ENCODE data around the gene LAMC3.
"Not testable (repeated sequence)": the region's sequence is repeated elsewhere in the genome, so short reads cannot be mapped to it uniquely, and the experiment has no call there.

LAMC3 gene

DNA sequence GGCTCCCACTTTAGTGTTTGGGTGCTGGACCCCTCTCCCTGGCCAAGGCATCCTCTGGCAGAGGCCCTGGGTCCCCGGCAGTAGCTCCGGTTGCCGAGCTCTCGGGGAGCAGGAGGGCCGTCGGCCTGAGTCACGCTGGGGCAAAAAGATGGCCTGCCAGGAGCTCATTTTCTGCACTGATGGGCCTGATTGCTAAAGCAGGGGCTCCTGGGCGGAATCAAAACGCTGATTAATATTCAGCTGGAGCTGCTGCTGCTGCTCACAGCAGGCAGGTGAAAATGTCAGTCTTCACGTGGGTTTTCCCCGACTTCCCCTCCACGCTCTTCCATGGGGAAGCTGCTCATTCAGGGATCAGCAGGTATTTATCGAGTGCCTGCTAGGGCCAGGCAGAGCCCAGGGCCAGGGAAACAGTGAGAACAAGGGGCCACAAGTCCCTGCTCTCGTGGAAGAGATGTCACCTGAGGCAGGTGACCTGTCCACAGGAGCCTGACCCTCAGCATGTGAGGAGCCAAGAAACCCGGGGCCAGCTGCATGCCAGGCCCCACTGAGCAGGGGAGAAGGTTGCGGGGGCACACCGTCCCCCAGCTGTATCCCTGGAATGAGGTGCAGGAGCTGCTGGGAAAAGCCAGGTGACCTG lies 22.1 kb downstream of the LAMC3 start:
- DNase-seq, result no peak

- DNase-seq, result no peak
Measured at GRCh38 chr9:131031642-131032005, 22.6 kb downstream of the LAMC3 start.

GRCh38 chr9:131032384-131032783 lies 23.4 kb downstream of the LAMC3 start:
- no peak for DNase-seq

GRCh38 chr9:131033269-131034224 lies 24.6 kb downstream of the LAMC3 start:
- DNase-seq, result no peak

DNA sequence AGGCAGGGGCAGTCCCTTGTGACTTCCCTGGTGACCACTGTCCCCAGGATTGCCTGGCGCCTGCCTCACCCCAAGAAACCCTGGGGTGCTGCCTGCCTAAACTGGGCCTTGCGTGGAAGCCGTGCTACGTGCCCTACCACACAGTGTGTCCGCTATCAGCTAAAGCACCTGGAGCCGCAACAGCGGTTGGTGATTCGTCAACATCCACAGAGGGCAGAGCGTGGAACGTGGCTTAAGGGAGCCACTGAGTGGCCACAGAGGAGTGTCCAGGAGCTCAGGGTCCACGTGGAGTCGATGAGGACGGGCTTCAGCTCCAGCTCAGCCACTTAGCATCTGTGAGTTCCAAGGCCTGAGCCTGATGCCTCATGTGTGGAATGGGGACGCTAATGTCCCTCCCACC lies 25.3 kb downstream of the LAMC3 start:
- DNase-seq, result no peak

- not testable (repeated sequence) for DNase-seq
Measured at GRCh38 chr9:131034749-131035148, 25.8 kb downstream of the LAMC3 start.

DNA sequence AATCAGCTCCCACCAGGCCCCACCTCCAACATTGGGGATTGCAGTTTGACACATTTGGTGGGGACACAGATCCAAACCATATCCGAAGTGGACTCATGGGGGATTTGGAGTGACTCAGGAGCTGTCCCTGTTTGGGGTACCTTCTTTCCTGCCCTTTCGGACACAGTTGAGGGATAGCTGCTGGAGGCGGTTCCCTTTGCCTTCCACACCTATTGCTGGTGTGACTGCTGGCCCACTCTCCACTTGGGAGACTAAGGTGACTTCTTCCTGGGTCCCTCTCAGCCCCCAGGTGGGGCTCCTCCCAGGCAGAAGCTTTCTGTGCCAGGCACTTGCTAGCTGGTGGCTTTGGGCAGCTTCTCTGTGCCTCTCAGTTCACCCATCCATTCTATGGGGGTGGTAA lies 26.6 kb downstream of the LAMC3 start:
- no peak for DNase-seq

GRCh38 chr9:131036071-131036470 lies 27.1 kb downstream of the LAMC3 start:
- DNase-seq, result no peak

DNA sequence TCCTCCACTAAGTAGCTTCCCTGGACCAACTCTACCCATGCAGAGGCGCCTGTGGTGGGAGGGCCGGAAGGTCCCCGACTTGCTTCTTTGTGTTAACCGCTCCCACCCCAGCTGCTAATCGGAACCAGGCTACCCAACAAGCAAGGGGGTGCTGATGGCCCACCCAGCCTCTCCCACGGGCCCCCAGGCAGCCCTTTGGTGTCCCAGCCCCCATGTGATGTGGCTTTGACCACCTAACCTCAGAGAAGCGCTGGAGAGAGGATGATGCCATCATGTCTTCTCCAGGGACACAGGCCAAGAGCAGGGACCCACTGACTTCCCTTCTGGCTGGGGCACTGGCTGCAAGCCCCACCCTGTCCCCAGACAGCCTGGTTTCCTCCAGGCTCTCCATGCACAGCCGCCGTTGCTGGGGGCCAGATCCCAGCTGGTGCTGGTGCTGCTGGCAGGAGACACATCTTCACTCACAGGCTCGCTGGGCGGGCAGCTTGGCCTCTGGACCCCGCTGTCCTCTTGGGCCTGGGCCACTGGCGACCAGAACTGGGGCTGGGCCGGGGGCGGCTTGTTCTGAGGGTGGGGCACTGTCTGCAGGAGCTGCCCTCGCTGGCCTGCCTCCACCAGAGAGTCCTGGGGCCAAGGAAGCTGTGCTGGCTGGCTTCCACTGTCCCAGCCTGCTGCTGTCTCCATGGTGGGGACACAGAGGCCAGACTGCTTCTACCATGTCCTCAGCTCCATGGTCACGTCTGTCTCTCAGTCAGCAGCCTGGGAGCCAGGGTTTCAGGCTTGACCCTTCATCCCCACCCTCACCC lies 27.8 kb downstream of the LAMC3 start:
- DNase-seq, result peak; percentile 31

- peak; percentile 35 for DNase-seq
Measured at GRCh38 chr9:131037335-131038255, 28.6 kb downstream of the LAMC3 start.

GRCh38 chr9:131038256-131039128 lies 29.5 kb downstream of the LAMC3 start:
- DNase-seq, result no peak

DNA sequence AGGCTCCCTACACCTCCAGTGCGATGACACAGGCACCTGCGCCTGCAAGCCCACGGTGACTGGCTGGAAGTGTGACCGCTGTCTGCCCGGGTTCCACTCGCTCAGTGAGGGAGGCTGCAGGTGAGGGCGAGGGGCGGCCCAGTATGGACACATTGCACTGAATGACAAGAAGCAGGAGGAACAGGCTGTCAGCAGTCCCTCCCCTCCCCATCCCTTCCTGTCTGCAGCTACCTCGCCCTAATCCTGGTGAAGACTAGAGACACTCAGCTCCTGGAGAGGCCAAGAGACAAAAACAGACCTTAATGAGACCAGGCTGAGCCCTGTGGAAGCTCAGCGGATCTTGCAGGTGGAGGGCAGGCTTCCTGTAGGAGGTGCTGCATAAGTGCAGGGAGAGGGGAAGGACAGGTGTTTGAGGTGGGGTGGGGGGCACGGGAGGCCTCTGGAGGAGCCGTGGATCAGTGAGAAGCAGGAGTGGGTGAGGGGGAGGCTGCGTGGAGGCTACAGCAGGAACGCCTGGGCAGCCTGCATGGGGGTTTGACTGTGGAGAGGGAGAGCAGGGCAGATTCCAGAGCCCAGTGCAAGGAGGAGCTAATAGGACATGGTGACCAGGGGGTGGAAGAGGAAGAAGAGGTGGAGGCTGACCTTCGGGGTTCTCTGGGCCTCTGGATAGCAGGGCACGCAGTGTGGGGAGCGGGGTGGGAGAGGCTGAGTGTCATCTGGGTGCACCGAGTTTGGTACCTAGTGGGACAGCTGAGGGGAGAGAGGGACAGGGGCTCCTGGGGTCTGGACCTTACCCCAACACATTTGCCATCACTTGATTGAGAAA lies 30.4 kb downstream of the LAMC3 start:
- no peak for DNase-seq

GRCh38 chr9:131042666-131043065 lies 33.7 kb downstream of the LAMC3 start:
- no peak for DNase-seq

DNA sequence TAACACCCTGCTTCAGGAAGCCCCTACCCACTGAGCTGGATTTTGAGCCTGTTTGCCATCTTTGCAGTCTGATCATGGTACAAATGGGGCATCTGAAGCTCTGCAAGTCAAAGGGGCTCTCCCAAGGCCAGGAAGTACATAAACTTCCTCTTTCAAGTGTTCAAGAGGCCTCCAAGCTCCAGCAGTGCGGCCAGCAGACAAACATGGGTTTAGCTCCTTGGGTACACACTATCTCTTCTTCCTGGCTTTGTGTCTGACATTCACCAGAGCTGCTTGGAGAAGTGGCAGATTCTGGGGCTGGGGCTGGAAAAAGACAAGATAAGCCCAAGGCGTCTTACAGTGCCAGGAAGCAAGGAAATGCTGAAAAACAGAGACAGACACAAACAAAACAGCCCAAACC lies 34.1 kb downstream of the LAMC3 start:
- DNase-seq, result no peak

GRCh38 chr9:131043646-131044045 lies 34.7 kb downstream of the LAMC3 start:
- no peak for DNase-seq

DNA sequence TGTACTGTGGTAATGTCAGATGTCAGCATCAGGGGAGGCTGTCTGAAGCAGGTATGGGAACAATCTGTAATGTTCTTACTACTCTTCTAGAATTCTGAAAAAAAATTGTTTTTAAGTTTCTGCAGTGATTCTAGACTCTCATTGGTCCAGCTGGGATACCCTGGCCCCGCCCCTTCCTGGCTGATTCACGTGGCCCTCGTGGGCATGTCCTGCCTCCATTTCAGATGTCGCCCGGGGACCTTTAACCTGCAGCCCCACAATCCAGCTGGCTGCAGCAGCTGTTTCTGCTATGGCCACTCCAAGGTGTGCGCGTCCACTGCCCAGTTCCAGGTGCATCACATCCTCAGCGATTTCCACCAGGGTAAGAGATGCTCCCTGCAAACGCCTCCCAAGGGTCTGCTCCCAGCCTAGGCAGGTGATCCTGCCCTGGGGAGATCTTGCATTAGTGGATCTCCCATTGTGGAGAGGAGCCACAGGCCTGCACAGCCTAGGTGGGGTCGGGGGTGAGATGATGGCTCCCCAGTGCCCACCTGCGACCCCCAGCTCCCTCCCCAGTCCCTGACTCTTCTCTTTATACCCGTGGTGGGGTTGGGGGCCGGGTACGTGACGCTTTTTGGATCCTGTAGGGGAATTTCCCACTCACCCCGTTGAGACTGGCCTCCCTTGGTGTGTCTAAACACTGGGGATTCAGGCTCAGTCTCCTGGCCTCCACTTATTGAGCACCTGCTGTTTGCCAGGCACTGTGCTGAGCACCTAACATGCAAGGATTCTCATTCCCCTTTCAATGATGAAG lies 36.5 kb downstream of the LAMC3 start:
- no peak for DNase-seq

DNA sequence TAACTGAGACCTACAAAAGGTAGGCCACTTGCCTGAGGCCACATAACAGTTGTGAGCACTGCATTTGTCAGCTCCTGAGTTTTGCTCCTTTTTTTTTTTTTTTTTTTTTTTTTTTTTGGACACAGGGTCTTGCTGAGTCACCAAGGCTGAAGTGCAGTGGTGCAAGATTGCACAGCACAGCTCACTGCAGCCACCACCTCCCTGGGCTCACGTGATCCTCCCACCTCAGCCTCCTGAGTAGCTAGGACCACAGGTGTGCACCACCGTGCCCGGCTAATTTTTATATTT lies 37.1 kb downstream of the LAMC3 start:
- DNase-seq, result no peak

- DNase-seq, result peak; percentile 91
Measured at GRCh38 chr9:131046581-131047202, 37.7 kb downstream of the LAMC3 start.

GRCh38 chr9:131048332-131048731 lies 39.4 kb downstream of the LAMC3 start:
- DNase-seq, result no peak
